Stomach (tissue), 4 donors: ENCODE measurements around the gene UBTD1.

Experiments used
- CTCF ChIP-seq, 7 experiments: fragments of 450-650 bp in 4 of 7; fragments of 200-600 bp in 3 of 7; sonication (generic) in 3 of 7; IDR thresholded peaks; one replicate each; pipeline ENCODE4 v1.5.1; 2016 to 2019; ENCODE audit warnings: antibody characterized with exemption in 7 of 7, control low read depth in 2 of 7, mild to moderate bottlenecking in 1 of 7
- POLR2A ChIP-seq, 4 donors: fragments of 450-650 bp; IDR thresholded peaks; one replicate each; pipeline ENCODE4 v1.6.1; 2016; ENCODE audit warnings: antibody characterized with exemption in 4 of 4, control low read depth in 2 of 4, mild to moderate bottlenecking in 1 of 4, moderate library complexity in 1 of 4
- POLR2AphosphoS5 ChIP-seq, 3 donors: sonication (generic); formaldehyde crosslinking; IDR thresholded peaks; one replicate each; pipeline ENCODE4 v1.6.1; 2016; ENCODE audit warnings: antibody characterized with exemption in 3 of 3

DNA sequence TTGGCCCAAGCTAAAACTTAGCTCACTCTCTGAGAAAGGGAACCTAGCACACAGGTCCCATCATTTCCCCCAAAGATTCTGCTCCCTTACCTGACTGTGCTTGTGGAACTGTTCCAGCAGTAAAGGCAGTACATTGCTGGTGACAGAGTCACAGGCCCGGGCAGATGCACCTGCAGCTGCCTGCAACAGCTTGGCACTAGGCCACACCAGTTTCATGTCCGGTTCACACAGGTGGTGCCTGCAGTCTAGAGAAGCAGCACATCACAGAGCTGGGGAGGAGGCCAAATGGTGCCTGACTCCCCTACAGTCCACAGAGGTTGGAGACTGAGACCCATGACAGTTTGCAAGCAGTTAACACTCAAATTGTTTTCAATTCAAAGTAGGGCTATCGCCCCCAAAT is 30.6 kb upstream of the UBTD1 start:
- TF ChIP-seq CTCF (IDR thresholded peaks at IDR 0.05) (no peak), POLR2A (IDR thresholded peaks at IDR 0.05) (no peak), POLR2AphosphoS5 (IDR thresholded peaks at IDR 0.05) (no peak)
